KOPT-K1 (cell line): ENCODE data around the gene ETNK2.

ENCODE experiments used
- H3K27ac ChIP-seq: fragments of 200-600 bp; sonication (generic); 2 replicates; pipeline ENCODE4 v1.5.1; 2016; ENCODE audit warnings: antibody characterized with exemption, mild to moderate bottlenecking, low read depth, low read length; ENCODE audit not compliant: poor library complexity, severe bottlenecking
- H3K36me3 ChIP-seq: fragments of 200-600 bp; sonication (generic); 2 replicates; pipeline ENCODE4 v1.5.1; 2017; ENCODE audit warnings: antibody characterized with exemption, mild to moderate bottlenecking, low read length, moderate library complexity; ENCODE audit not compliant: insufficient read depth
- H3K9me3 ChIP-seq: fragments of 200-600 bp; sonication (generic); 2 replicates; pipeline ENCODE4 v1.5.1; 2017; ENCODE audit warnings: antibody characterized with exemption, low read length, mild to moderate bottlenecking; ENCODE audit not compliant: insufficient read depth, poor library complexity, severe bottlenecking

ETNK2 gene, protein sequence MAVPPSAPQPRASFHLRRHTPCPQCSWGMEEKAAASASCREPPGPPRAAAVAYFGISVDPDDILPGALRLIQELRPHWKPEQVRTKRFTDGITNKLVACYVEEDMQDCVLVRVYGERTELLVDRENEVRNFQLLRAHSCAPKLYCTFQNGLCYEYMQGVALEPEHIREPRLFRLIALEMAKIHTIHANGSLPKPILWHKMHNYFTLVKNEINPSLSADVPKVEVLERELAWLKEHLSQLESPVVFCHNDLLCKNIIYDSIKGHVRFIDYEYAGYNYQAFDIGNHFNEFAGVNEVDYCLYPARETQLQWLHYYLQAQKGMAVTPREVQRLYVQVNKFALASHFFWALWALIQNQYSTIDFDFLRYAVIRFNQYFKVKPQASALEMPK

DNA sequence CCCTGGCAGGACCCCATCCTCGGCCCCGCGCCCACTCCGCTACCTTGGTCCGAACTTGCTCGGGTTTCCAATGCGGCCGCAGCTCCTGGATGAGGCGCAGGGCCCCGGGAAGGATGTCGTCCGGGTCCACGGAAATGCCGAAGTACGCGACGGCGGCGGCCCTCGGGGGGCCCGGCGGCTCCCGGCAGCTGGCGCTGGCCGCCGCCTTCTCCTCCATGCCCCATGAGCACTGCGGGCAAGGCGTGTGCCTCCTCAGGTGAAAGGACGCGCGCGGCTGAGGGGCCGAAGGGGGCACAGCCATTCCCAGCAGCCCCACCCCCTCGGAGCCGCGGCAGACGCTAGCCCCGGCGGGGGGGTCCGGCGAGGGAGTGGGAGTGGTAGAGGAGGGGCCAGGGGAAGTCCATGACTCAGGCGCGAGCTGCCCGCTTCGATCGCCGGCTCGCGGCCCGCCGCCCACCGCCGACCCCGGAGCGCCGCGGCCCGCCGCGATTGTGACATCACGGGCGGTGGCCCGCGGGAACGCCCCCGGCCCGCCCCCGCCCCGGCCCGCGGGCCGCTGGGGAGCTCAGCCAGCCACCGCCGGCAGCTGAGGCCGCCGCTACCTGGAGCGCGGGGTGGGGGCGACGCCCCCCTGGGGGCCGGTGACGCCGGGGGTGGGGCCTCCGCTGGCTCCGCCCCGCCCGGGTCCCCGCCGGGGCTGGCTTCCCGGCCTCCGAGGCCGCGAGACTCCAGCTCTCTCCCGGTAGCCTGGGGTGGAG is at the start of gene ETNK2:
ETNK2 (minus strand) TSS at position 493 of the 758 bp plus-strand sequence; CDS start at position 301, 192 bp downstream.
- no peaks in the 10 kb centered on the region for H3K9me3 ChIP-seq
- H3K36me3 ChIP-seq, result no peaks in the 10 kb centered on the region
- no peak within 1 kb of the TSS for H3K27ac ChIP-seq

- Histone ChIP-seq H3K36me3 (no peaks in the 10 kb centered on the region), H3K9me3 (no peaks in the 10 kb centered on the region), H3K27ac (no peak overlapping the region)
These were observed 49.6 kb upstream of the ETNK2 start for GRCh38 chr1:204201348-204202040.

- Histone ChIP-seq H3K27ac (no peak overlapping the region), H3K9me3 (no peaks in the 10 kb centered on the region), H3K36me3 (no peaks in the 10 kb centered on the region)
These were observed 47.7 kb upstream of the ETNK2 start for GRCh38 chr1:204199579-204199978.

DNA sequence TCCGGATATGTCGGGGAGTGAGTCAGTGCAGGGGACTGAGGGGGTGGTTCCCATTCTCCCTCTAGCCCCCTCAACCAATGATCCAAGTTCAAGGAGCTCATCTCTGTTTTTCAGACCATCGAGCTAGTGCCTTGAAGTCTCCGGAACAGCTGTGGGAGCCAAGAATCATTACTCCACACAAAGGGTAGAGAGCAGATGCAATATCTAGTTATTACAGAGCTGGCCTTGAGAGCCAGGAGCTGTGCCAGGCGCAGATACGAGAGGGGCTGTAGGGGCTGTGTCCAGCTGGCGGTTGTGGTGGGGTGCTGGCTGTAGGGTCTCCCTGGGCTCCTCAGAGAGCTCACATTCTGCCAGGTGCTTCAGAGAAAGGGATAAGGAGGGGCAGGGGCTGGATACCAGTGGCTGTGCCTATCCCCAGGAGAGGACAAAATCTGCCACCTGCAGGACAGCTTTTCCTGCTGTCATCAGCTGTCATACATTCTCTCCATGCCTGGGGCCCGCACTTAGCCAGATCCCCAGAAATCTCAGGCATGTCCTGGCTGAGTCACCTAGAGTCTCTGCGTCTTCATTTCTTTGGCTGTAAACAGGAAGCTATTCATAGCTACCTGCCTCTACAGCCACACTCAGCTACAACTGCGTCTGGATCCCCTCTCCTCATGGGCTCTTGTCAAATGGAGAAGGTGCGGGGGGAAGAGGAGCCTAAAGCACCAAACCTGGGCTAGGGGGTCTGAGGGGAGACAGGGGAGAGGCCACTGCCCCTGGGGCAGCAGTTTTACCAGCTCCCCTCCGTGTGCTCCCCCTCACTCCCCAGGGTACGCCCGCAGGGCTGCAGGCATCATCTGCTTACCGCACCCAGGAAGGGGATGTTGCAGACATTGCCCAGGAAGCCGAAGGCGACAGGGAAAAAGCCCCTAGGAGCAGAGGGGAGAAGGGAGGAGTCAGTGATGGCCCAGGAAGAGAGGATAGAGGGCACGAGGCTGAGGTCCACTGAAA is 46.8 kb upstream of the ETNK2 start:
- no peak overlapping the region for H3K27ac ChIP-seq
- no peaks in the 10 kb centered on the region for H3K9me3 ChIP-seq
- H3K36me3 ChIP-seq, result no peaks in the 10 kb centered on the region

DNA sequence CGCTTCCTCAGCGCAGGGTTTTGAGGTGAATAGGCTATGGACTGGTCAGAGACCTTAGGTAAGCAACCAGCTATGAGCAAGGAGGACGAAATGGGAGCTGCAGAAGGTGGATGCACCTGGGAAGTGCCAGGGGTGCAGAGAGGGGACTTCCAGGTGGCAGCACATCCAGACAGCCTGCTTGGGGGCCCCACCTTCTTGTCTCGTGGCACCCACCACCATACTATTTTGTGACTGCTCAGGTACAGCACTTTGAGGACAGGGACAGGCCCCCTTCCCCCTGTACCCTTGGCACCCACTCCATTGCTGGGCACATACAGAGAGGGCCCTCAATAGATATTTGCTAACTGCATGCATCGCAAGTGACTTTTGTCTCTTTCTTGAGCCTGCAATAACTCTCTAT is 45.2 kb upstream of the ETNK2 start:
- Histone ChIP-seq H3K36me3 (no peaks in the 10 kb centered on the region), H3K9me3 (no peaks in the 10 kb centered on the region), H3K27ac (no peak overlapping the region)

- Histone ChIP-seq H3K9me3 (no peaks in the 10 kb centered on the region), H3K27ac (no peak within 1 kb of the TSS)
These were observed 44.4 kb upstream of the ETNK2 start, which contains the start of gene KISS1 for GRCh38 chr1:204196068-204196795. Gene KISS1, minus strand, starts transcription at chr1:204196491. Its CDS starts 3,615 bp downstream, at chr1:204192876.

DNA sequence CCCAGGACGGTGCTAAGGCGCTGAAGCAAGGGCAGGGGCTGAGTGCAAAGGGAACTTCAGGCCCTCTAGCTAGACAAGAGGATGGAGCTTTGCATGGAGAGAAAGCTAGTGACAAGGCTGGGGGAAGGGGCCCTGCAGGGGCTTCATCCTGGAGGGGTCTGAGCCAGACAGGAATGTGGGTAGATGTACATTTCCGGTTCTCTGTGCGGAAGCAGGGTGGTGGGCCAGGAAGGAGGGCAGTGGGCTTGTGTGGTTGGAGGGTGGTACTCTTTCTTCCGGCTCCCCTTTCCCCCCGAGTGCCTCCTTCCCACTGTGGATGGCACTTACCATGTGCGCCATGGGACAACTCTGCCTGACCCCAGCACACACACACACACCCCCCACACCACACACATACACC is 42.9 kb upstream of the ETNK2 start:
- no peaks in the 10 kb centered on the region for H3K36me3 ChIP-seq
- no peak overlapping the region for H3K27ac ChIP-seq
- H3K9me3 ChIP-seq, result no peaks in the 10 kb centered on the region

More at GRCh38 chr1:204196068-204196795, 44.4 kb upstream of the ETNK2 start, which contains the start of gene KISS1:
- H3K36me3 ChIP-seq, result no peaks in the 10 kb centered on the region

GRCh38 chr1:204194080-204194479 is 42.2 kb upstream of the ETNK2 start:
- no peak overlapping the region for H3K27ac ChIP-seq
- no peaks in the 10 kb centered on the region for H3K36me3 ChIP-seq
- H3K9me3 ChIP-seq, result no peaks in the 10 kb centered on the region

GRCh38 chr1:204192589-204193352 is 40.9 kb upstream of the ETNK2 start:
- no peaks in the 10 kb centered on the region for H3K36me3 ChIP-seq
- H3K9me3 ChIP-seq, result no peaks in the 10 kb centered on the region
- H3K27ac ChIP-seq, result no peak overlapping the region

DNA sequence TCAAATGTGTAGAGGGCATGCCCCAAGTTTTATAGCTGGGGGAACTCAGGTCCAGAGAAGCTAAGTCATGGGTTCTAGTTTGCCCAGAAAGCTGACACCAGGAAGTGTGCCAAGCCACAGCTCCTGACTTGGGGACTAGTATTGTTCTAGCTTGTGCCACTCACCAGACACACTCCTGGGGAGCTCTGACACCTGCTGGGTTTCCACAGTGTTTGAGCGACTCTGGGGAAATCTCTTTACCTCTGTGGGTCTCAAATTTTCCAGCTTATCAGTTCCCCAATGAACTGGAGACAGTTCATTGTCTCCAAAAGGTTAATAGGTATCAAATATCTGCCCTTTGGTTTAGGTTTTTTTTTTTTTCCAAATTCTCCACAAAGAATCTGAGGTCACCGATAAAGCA is 40.2 kb upstream of the ETNK2 start:
- H3K9me3 ChIP-seq, result no peaks in the 10 kb centered on the region
- H3K36me3 ChIP-seq, result no peaks in the 10 kb centered on the region
- no peak overlapping the region for H3K27ac ChIP-seq

DNA sequence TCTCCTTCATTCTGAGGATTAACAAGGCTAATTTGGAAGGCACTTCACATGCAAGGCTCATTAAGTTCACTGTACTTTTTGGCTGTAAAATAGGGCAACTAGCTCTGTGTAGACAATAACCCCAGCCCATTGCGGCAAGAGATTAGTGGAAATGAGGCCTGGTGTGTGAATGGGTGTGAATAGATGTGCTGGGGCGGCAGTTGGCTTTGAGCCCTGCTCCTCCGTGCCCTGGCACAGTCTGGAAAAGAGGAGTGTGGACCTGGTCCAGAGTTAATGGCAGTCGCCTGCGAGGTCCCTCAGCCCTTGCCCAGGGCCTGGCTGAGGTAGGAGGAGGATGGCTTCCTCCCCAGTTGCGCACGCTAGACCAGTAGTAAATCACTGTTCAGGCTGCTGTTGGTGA is 39.6 kb upstream of the ETNK2 start:
- no peaks in the 10 kb centered on the region for H3K9me3 ChIP-seq
- no peak overlapping the region for H3K27ac ChIP-seq
- no peaks in the 10 kb centered on the region for H3K36me3 ChIP-seq

GRCh38 chr1:204190212-204191211 is 38.7 kb upstream of the ETNK2 start:
- no peak overlapping the region for H3K27ac ChIP-seq

More at GRCh38 chr1:204190212-204191211, 38.7 kb upstream of the ETNK2 start:
- Histone ChIP-seq H3K9me3 (no peaks in the 10 kb centered on the region), H3K36me3 (no peaks in the 10 kb centered on the region)
